Urothelium cell line (cell line): Measurements from ENCODE around the gene SPATA32.
"Not testable (repeated sequence)": the region's sequence is repeated elsewhere in the genome, so short reads cannot be mapped to it uniquely, and the experiment has no call there.

ENCODE experiments used
- DNase-seq: peaks from one replicate; pipeline ENCODE4 v3.0.0; 2011; ENCODE audit warnings: low spot score, mixed read lengths
- FAIRE-seq: peaks from 2 replicates; lab custom pipeline; 2011; peaks lifted over from hg19 to GRCh38; lab: Jason Lieb, UNC

The SPATA32 gene

GRCh38 chr17:45273551-45273957 is 11.7 kb upstream of the SPATA32 start:
- FAIRE-seq (no peak), DNase-seq (no peak)

DNA sequence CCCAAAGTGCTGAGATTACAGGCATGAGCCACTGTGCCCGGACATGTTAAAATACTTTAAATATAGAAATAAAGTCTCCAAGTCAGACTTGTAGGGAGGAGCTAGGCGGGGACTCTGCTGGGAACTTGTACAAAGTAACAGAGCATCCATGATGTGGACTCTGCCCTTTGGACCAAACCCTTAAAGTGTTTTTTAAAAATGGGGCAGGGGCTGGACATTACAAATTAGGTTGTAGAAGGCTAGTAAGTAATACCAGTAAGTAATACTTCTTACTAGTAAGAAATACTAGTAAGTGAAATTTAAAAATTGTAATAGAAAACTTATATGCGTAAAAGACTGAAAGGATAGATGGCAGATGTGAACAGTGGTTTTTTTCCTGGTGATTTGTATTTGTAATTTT is 9.7 kb upstream of the SPATA32 start:
- no peak for FAIRE-seq

GRCh38 chr17:45270828-45271418 is 9.0 kb upstream of the SPATA32 start:
- FAIRE-seq: no peak

More for the DNA sequence above, 9.7 kb upstream of the SPATA32 start:
- no peak for DNase-seq

DNA sequence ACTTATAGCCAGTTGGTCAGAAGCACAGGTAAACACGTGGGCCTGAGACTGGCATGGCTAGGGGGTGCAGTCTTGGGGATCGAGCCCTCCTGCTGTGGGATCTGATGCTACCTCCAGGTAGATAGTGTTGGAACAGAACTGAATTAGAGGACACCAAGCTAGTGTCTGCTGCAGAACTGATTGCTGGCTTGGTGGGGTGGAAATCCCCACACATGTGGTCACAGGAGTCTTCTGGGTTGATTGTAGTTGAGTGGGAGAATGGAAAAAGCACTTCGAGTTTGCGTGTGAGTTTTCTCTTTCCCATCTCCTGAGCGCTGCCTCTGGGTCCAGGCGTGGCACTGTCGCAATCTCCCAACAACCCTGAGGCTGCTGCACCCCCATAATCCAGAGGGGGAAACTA is 8.0 kb upstream of the SPATA32 start:
- no peak for FAIRE-seq
- DNase-seq: no peak

More at GRCh38 chr17:45270828-45271418, 9.0 kb upstream of the SPATA32 start:
- DNase-seq: peak; percentile 39

- DNase-seq (no peak), FAIRE-seq (no peak)
Measured at GRCh38 chr17:45267436-45268055, 5.7 kb upstream of the SPATA32 start.

DNA sequence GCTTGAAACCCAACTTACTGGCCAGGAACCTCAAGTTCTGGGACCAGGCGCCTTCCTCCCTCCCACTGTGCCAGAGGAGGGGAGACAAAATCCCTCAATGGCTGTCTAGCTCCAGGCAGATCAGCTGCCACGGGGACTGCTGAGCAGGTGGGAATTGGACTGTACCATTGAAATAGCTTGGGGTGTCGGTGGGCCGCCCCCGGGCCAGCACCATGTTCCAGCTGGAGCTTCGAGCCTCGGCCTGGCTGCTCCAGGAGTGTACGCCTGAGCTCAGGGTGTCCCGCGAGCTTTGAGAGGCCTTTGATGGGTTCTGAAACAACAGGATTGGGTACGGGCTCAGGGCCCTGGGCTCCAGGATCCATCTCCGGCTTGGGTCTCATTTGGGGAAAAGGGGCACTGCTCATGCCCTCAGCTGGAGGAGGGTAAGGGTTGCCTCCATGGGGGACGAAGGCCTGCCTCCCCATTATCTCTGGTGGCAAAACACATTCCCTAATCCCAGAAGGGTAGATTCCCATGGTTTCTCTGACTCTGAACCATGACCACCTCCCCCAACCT is 4.6 kb upstream of the SPATA32 start:
- no peak for DNase-seq
- no peak for FAIRE-seq

- FAIRE-seq: no peak
- no peak for DNase-seq
Measured at GRCh38 chr17:45265821-45266220, 3.9 kb upstream of the SPATA32 start.

GRCh38 chr17:45264988-45265387 is 3.1 kb upstream of the SPATA32 start:
- no peak for FAIRE-seq
- no peak for DNase-seq

DNA sequence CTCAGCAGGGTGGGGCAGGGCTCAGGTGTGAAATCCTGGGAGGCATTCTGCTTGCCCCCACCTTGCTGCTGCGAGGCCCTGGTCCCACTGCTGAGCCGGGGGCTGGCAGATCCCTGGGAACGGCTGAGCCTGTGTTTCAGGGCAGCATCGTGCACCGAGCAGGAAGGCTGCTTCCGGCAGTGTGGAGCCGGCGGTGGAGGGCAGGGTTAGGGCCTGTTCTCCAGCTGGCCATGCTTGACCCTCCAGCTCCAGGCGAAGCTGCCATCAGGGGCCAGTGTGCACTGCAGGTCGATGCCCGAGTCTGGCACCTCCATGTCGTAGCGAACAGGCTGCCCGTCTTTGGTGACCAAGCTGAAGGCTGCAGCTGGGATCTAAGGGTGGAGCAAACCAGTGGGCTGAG is 2.5 kb upstream of the SPATA32 start:
- FAIRE-seq (no peak), DNase-seq (no peak)

- DNase-seq: no peak
- no peak for FAIRE-seq
Measured at GRCh38 chr17:45263477-45263860, 1.6 kb upstream of the SPATA32 start.

- DNase-seq: no peak
- no peak for FAIRE-seq
Measured at GRCh38 chr17:45262516-45263476, 902 bp upstream of the SPATA32 start.

GRCh38 chr17:45260204-45260783 is 1.6 kb downstream of the SPATA32 start:
- peak; percentile 78 for FAIRE-seq
- DNase-seq: no peak

- DNase-seq (no peak), FAIRE-seq (no peak)
Measured at GRCh38 chr17:45258981-45259380, 2.9 kb downstream of the SPATA32 start.

- no peak for FAIRE-seq
Measured at GRCh38 chr17:45257115-45257514, 4.8 kb downstream of the SPATA32 start.

DNA sequence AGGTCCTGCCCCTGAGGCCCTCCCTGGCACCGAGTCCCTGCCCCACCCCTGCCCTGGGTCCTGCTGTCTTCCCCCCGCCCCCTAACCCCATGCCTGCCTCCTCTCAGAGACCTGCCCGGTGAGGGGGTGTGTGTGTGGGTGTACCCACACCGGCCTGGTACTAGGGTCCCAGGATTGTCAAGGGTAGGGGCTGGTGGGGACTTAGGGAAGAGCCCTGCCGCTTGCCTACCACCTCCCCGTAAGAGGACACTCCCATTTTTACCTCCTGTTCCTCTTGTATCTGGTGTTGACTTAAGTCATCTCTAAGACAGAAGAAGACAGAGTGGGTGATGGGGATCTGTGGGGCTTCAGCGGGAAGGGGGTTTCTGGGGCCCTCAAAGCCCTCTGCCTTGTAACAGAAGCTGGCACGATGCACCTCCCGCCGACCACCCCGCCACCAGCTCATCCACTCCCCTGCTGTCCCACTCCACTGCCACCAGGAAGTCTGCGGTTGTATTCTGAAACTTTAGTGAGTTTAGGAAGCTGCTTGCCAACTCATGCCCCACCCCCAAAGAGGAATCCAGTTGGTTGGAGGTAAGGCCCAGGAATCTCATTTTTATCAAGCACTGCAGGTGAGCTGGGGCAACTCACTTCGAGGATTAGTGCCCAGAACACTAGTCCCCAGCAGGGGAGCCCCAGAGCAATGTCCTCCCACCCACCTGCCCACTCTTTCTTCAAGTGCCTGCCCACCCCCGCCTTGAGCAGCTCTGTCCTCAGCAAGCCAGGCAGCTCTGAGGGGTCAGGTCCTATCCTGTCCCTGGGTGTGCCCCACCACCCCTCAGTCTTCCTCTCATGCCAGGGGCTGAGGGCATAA is 5.6 kb downstream of the SPATA32 start:
- FAIRE-seq (no peak), DNase-seq (no peak)

More at GRCh38 chr17:45257115-45257514, 4.8 kb downstream of the SPATA32 start:
- DNase-seq: no peak

DNA sequence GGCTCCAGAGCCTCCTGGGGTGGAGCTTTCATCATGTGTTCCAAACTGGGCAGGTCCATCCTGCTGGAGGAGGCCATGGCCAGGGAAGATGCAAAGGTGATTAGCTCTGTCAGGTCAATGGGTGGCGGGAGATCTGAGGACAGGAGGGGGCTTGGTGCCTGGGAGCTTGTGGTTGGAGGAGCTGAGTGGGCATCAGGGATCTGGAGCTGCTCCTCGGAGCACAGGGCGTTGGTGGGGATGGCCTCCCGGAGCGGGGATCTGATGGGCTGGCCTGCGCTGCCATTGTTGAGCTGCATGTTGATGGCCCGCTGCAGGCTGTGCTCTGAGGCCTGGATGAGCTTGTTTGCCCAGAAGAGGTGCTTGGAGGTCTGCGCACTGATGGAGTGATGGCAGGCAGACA is 6.5 kb downstream of the SPATA32 start:
- FAIRE-seq: no peak
- DNase-seq: no peak

DNA sequence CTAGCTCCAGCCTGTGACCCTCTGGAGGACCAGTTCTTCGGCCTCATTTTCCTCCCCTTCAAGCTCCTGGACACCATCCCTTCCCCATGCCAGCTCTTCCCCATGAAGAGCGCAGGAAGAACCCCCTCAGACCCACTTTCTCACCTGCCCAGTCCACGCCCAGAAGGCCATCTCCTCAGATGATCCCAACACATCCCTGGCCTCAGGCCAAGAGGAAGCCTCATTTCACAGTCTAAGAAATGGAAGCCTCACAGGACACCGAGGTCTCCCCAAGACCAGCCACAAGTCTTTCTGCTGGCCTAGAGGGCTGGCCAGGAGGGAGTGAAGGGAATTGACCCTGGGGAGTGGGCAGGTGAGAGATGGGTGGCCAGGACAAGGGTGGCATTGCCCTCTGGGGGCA is 8.0 kb downstream of the SPATA32 start:
- DNase-seq: no peak

GRCh38 chr17:45253237-45253636 is 8.7 kb downstream of the SPATA32 start:
- not testable (repeated sequence) for FAIRE-seq, DNase-seq

More for the DNA sequence above, 8.0 kb downstream of the SPATA32 start:
- no peak for FAIRE-seq

DNA sequence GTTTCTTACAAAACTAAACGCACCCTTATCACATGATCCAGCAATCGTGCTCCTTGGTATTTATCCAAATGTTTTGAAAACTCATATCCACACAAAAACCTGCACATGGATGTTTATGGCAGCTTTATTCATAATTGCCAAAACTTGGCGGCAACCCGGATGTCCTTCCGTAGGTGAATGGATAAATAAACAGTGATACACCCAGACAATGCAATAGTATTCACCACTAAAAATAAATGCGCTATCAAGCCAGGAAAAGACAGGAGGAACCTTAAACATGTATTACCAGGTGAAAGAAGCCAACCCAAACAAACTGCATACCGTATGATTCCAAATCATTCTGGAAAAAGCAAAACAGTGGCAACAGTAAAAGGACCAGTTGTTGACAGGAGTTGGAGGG is 10.0 kb downstream of the SPATA32 start:
- DNase-seq (no peak), FAIRE-seq (no peak)
